Epithelial cell of proximal tubule (primary cell): ENCODE measurements around the gene CCDC57. TPM values are rescaled to one million over a fixed set of nuclear protein-coding genes. Genes with fewer than 3 reads are reported as not detected.

Experiments used
- DNase-seq: peaks from one replicate; pipeline ENCODE4 v3.0.0-alpha.2; 2011; ENCODE audit warnings: low read depth
- H3K4me3 ChIP-seq: 2 replicates; pipeline ENCODE4 v1.5.1; 2011; ENCODE audit warnings: low read depth, mild to moderate bottlenecking, low read length
- total RNA-seq: library from RNA; depleted of rRNA; stranded (reverse); fragments of >200 nt; gene quantifications from 2 replicates; pipeline ENCODE4 v1.2.3, GENCODE V29; 2015
- TF ChIP-seq, protein P1 (sequence below): conservative IDR thresholded peaks from 2 replicates; pipeline ENCODE4 v1.5.1; 2012; ENCODE audit warnings: low read depth, mild to moderate bottlenecking, low read length

The CCDC57 gene
- total RNA-seq, 1 donor from 2014 or later = 10.8 TPM

DNA sequence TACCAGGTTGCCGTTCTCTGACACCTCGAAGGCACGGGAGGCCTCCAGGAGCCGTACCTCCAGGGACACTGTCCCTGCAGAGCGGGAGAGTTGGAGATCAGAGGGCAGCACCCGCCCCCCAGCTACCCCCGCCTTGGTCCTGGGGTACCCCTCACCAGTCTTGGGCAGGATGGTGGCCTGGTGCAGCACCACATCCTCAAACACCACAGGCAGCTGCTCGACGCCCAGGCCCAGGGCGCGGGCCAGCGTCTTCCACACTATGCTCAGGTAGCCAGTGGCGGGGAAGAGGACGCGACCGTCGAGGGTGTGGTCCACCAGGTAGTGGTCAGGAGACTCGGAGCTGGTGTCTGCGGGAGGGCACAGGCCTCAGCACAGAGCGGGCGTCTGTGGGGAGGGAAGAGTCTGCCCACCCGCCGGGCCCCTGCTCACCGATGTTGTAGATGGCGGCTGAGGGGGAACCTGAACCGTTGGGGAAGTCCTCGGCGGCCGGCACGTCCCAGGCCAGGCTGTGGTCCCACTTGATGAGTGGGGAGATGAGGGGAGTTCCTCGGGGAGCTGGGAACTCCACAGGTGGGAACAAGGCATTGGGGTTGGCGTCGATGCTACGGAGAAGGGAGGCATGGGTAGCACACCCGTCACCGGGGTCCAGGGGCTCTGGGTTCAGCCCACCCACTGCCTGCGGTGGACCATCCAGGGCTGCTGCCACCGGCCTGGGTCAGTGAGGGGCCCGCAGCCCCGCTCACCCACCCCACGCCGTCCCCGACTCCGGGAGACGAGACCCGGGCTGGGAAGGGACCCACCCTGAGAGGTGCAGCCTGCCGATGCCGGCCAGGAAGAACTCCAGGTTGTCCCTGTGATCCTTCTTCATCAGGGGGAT, 124.4 kb downstream of the CCDC57 start:
- TF ChIP-seq, protein P1, sequence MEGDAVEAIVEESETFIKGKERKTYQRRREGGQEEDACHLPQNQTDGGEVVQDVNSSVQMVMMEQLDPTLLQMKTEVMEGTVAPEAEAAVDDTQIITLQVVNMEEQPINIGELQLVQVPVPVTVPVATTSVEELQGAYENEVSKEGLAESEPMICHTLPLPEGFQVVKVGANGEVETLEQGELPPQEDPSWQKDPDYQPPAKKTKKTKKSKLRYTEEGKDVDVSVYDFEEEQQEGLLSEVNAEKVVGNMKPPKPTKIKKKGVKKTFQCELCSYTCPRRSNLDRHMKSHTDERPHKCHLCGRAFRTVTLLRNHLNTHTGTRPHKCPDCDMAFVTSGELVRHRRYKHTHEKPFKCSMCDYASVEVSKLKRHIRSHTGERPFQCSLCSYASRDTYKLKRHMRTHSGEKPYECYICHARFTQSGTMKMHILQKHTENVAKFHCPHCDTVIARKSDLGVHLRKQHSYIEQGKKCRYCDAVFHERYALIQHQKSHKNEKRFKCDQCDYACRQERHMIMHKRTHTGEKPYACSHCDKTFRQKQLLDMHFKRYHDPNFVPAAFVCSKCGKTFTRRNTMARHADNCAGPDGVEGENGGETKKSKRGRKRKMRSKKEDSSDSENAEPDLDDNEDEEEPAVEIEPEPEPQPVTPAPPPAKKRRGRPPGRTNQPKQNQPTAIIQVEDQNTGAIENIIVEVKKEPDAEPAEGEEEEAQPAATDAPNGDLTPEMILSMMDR = no peak

DNA sequence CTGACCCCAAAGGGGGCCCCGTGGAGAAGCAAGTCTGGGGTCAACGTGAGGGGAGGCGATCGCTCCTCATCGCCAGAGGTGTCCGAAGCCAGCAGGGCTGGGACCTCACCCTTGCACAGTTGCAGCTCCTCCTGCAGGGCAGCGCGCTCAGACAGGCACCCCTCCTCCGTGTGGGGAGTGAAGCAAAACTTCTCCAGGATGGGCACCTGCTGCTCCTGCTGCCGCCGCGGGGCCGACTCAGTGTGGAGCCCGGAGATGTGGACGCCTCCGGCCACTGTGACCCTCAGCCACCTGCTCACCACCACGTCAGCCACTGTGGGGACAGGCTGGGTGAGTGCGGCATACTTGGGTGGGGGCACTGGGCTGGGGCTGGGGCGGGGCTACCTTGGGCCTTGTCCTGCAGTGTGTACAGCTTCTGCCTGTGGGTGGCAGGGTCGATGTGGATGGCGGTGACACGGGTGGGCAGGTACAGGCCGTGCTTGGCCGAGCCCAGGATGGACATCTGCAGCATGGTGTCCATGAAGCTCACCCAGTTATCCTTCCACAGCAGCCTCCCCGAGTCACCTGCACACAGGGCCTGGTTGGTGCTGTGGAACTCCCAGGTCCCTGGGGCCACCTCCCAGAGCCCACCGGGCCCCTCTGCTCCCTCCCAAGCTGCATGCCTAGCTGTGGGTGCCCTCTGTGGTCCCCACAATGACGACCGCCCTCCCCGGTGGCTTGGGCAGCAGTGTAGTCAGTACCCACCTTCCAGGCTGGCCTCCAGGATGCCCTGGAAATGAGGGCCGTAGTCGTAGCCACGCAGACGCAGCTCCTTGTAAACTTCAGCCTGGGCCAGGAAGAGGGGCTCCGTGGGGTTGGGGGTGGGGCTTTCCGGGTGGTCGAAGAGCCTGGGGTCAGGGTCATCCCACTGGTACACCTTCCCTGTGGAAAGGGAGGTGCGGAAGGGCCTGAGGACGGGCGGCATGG, 125.4 kb downstream of the CCDC57 start:
- TF ChIP-seq, protein P1 = no peak
- no peak for DNase-seq
- no peak overlapping the region for H3K4me3 ChIP-seq

More for the DNA sequence above, 124.4 kb downstream of the CCDC57 start:
- DNase-seq = no peak
- no peak overlapping the region for H3K4me3 ChIP-seq

DNA sequence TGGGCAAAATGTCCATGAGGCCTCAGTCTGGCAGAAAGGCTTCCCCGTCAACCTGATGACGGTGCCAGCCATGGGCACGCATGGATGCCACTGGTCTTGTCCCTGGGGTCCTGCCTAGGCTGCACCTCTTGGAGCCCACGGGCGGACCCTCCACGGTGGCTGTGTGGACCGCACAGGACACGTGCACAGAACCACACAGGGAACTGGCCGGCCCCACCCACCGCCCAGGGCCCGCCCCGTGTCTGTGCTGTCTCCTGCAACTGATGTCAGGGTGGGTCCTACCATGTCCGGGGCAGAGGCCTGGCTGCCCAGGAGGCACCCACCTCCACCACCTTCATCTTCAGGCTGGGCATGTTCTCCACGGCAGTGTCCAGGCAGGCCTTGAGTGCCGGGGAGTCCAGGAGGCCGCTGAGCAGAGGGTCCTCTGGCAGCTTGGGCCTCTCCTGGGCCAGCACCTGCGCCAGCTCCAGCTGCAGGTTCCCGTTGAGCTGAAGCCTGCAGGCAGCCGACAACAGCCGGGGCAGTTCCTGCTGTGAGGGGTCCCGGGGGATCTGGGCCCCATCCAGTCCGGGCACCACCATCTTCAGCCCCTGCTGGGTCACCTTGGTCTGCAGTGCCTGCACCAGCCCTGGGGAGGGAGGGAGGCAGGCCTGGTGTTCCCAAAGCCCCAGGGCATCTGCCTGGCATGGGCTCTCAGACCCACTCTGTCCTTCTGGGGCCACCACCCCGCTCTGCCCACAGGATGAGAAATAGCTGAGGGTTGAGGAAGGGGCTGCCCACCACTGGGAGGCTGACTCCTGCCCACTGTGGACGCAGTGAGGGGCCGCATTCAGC, 126.5 kb downstream of the CCDC57 start:
- TF ChIP-seq, protein P1 = no peak
- no peak for DNase-seq
- no peak overlapping the region for H3K4me3 ChIP-seq

DNA sequence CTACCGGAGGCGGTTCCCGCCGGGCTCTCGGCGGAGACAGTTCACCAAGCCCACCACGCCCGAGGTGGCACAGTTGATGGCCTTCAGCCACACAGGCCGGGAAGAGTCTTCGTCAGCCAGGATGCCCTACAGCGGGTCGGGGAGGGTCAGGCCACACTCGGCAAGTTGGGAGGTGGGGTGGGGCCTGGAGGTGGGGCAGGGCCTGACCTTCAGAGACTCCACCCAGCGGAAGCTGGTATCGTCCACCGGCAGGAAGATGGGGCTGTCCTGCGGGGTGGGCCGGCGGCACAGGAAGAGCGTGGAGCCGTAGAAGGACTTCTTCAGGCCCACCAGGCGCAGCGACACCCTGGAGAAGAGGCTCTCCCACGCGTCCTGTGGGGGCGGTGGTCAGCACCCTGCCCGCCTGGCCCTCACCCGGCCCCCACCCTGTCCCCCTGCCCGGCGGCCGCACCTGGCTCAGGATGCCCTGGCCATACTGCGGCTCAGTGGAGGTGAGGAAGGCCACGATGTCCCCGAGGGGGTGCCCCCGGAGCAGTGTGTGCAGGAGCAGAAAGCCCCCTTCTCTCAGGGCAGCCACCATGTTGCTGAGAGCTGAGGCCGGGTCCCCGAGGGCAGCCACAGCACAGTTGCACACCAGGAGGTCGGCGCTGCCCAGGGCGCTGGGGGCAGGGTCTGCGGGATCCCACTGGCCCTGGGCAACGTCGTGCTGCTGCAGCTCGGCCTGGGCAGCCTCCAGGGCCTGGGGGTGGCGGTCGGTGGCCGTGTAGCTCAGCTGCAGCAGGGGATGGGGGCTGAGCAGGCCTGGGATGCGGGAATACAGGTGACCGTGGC, 127.4 kb downstream of the CCDC57 start:
- no peak overlapping the region for H3K4me3 ChIP-seq
- no peak for DNase-seq
- TF ChIP-seq, protein P1 = no peak

DNA sequence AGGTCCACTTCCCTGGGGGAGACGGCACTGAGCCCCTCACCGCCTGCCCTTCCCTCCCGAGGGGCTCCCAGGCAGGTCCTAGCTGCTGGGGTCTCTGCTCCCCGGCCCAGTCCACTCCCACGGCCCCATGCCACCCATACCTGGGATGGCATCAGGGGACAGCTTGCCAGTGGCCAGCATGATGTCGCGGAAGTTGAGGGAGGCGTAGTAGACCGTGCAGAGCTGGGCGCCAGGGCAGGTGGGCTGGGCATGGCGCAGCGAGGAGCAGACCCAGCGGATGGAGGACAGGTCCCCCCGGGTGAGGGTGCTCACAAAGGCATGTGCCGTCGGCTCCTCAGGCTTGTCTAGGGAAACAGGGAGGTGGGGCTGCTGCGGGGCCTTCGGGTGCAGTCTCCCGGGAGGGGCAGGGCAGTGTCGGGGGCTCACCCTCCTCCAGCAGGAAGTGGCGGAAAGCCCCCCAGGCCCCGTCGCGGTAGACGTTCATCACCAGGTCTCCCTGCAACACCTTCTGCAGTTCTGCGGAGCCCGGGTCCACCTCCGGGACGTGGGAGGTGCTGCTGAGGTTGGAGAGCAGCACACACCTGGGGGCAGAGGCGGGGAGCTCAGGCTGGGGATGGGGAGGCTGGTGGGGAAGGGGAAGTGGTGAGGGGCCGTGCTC, 128.1 kb downstream of the CCDC57 start:
- TF ChIP-seq, protein P1 = no peak
- DNase-seq = no peak
- no peak overlapping the region for H3K4me3 ChIP-seq
